SH-SY5Y (cell line): ENCODE data around the gene MYH2.

Experiments used
- GATA2 ChIP-seq: IDR thresholded peaks from 2 replicates; pipeline ENCODE4 v1.6.1; 2011; ENCODE audit warnings: mild to moderate bottlenecking, low read depth, low read length
- GATA3 ChIP-seq: IDR thresholded peaks from 2 replicates; pipeline ENCODE4 v1.6.1; 2011; ENCODE audit warnings: low read depth, mild to moderate bottlenecking, low read length, moderate library complexity

DNA sequence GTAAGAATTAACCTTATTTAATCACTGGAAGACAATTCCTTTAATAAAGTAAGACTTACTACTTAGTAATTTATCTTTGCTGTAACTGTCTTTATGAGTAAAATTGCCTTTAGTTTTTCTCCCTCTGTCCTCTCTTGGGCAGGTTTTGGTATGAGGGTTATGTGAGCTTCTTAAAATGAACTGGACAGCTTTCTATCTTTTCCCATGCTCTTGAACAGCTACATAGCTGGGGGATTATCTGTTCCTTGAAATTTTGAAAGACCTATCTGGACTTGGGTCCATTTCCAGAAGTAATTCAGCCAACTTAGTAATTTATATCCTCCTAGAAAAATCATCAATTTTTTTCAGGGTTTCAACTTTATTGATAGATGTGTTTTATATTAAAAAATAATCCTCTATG lies 27.5 kb downstream of the MYH2 start:
- no peak for TF ChIP-seq GATA3
- no peak for TF ChIP-seq GATA2
